GM12864 (cell line): Measurements from ENCODE around the gene PARL.

ENCODE experiments used
- DNase-seq: peaks from one replicate; pipeline ENCODE4 v3.0.0-alpha.2; 2011; ENCODE audit warnings: low read depth
- H3K4me3 ChIP-seq: 2 replicates; pipeline ENCODE4 v1.5.1; 2011; ENCODE audit warnings: mild to moderate bottlenecking, low read depth, low read length, control low read depth
- CTCF ChIP-seq: IDR thresholded peaks from 2 replicates; pipeline ENCODE4 v1.5.1; 2011; ENCODE audit warnings: low read depth, mild to moderate bottlenecking, moderate library complexity, low read length, control low read depth, inconsistent platforms; ENCODE audit errors: missing control alignments

Gene PARL

GRCh38 chr3:183862610-183863009 is 22.1 kb downstream of the PARL start:
- no peak for TF ChIP-seq CTCF
- H3K4me3 ChIP-seq: no peak overlapping the region
- no peak for DNase-seq

GRCh38 chr3:183857863-183858262 is 26.8 kb downstream of the PARL start:
- TF ChIP-seq CTCF: no peak
- DNase-seq: no peak
- no peak overlapping the region for H3K4me3 ChIP-seq

GRCh38 chr3:183854318-183855035 is 30.2 kb downstream of the PARL start:
- no peak overlapping the region for H3K4me3 ChIP-seq
- TF ChIP-seq CTCF: no peak
- DNase-seq: no peak

GRCh38 chr3:183845608-183846288 is 38.9 kb downstream of the PARL start:
- TF ChIP-seq CTCF: no peak
- no peak for DNase-seq
- H3K4me3 ChIP-seq: no peak overlapping the region

GRCh38 chr3:183845090-183845489 is 39.6 kb downstream of the PARL start:
- no peak for DNase-seq
- no peak for TF ChIP-seq CTCF
- no peak overlapping the region for H3K4me3 ChIP-seq

GRCh38 chr3:183844606-183845005 is 40.1 kb downstream of the PARL start:
- TF ChIP-seq CTCF: no peak
- DNase-seq: no peak

GRCh38 chr3:183839751-183840150 is 44.9 kb downstream of the PARL start:
- no peak for TF ChIP-seq CTCF
- no peak for DNase-seq

More at GRCh38 chr3:183844606-183845005, 40.1 kb downstream of the PARL start:
- no peak overlapping the region for H3K4me3 ChIP-seq

More at GRCh38 chr3:183839751-183840150, 44.9 kb downstream of the PARL start:
- H3K4me3 ChIP-seq: no peak overlapping the region
